ENCODE measurements around the gene NKIRAS1.

DNA sequence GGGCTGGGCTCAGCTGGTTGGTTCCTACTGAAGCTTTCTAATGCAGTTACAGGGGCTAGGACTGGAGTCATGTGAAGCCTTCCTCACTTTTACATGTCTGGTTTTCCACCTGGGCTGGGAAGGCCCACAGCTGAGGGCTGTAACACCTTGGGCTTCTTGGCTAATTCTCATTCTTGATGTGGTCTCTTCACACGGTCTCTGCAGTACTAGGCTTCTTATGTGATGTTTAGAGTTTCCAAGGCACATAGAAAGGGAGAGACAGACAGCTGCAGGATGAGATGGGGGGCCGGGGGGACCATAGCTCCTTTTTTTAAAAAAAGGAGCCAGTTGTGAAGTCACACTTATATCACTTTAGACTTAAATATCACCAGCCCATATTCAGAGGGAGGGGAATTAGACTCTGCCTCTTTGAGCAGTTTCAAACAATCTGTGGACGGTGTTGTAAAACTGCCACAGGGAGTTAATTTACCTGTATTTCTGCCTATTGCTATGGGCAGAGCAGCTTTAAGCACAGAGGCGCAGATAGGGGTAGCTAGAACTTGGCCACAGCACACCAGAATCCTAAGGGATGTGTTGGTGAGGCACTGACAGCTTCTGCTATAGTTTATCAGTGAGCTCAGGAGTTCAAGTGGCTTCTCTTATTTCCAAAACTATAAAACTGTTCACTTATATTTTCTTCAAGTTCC lies 46.7 kb downstream of the NKIRAS1 start:
- TF ChIP-seq POLR2AphosphoS5 (IDR thresholded peaks at IDR 0.05; ENCODE audit: low read depth, low read length): no peak
- TF ChIP-seq POLR2A (IDR thresholded peaks at IDR 0.05; ENCODE audit: low read depth, low read length): no peak
